ENCODE measurements around the gene C11orf68.

C11orf68 gene

DNA sequence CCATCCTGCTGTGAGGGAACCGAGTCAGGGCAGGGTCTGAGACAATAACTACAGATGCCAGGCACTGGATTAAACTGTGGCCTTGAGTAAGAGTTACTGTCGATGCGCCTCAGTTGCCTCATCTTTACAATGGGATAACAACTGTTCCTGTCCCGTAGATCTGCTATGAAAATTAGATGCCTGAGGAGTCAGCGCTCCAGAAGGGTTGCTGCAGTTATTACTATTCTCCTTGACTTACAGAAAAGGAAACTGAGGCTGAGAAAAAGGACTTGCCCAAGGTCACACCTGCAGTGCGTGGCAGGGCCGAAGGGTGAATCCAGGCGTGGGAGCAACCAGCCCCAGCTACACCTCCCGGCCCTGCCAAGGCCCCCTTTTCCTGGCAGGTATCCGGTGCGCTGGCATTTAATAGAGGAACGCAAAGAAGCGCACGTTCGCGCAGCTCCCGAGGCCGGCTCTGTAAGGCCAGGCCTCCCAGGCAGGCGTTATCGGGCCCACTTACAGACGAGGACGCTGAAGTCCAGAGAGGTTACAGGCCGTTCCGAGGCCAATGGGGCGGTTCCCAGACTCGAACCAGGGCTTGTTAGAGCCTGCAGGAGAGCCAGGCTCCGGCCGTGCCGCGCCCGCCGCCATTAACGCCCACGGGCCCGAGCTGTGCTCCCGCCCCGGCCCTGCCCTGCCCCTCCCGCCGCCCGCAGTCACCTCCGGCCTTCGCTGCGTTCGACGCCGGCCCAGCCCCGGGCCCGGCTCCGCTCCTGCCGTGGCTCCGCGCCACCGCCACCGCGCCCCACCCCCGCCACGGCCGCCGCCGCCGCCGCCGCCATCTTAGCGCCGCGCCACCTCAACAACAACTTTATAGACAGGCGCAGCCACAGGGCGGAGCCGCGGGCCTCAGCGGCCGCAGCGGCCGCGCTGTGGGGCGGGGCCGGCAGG, at the start of gene C11orf68:
Gene C11orf68 (minus strand): TSS at position 852 of the 930 bp plus-strand sequence. CDS start 31 bp downstream, at position 821.
- TF ChIP-seq, protein P1, sequence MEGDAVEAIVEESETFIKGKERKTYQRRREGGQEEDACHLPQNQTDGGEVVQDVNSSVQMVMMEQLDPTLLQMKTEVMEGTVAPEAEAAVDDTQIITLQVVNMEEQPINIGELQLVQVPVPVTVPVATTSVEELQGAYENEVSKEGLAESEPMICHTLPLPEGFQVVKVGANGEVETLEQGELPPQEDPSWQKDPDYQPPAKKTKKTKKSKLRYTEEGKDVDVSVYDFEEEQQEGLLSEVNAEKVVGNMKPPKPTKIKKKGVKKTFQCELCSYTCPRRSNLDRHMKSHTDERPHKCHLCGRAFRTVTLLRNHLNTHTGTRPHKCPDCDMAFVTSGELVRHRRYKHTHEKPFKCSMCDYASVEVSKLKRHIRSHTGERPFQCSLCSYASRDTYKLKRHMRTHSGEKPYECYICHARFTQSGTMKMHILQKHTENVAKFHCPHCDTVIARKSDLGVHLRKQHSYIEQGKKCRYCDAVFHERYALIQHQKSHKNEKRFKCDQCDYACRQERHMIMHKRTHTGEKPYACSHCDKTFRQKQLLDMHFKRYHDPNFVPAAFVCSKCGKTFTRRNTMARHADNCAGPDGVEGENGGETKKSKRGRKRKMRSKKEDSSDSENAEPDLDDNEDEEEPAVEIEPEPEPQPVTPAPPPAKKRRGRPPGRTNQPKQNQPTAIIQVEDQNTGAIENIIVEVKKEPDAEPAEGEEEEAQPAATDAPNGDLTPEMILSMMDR (IDR thresholded peaks at IDR 0.05; ENCODE audit: low read depth, low read length, missing control alignments), result no peak
- peak within 1 kb of the TSS; percentile 95 for H3K4me3 ChIP-seq (ENCODE audit: low read depth, low read length)
- DNase-seq (ENCODE audit: low read depth), result no peak

DNA sequence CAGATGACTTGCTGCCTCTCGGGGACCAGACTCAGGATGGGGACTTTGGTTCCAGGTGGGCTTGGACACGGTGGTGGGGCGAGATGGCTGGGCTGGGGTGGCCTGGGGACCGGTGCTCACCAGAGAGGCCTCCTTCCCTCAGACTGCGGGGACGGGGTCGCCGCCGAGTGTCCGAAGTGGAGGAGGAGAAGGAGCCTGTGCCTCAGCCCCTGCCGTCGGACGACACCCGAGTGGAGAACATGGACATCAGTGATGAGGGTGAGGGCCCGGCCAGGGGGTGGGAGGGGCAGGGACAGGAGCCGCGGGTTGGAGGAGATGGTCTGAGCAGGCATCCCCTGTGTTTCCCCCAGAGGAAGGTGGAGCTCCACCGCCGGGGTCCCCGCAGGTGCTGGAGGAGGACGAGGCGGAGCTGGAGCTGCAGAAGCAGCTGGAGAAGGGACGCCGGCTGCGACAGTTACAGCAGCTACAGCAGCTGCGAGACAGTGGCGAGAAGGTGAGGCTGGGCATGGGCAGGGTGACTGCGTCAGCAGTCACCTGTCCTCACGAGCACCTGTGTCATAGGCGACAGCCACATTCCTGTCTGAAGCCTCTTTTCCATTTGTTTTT, 48.6 kb upstream of the C11orf68 start:
- no peak for DNase-seq (ENCODE audit: low read depth)
- TF ChIP-seq, protein P1 (IDR thresholded peaks at IDR 0.05; ENCODE audit: low read depth, low read length, missing control alignments), result no peak
- H3K4me3 ChIP-seq (ENCODE audit: low read depth, low read length), result no peak overlapping the region

DNA sequence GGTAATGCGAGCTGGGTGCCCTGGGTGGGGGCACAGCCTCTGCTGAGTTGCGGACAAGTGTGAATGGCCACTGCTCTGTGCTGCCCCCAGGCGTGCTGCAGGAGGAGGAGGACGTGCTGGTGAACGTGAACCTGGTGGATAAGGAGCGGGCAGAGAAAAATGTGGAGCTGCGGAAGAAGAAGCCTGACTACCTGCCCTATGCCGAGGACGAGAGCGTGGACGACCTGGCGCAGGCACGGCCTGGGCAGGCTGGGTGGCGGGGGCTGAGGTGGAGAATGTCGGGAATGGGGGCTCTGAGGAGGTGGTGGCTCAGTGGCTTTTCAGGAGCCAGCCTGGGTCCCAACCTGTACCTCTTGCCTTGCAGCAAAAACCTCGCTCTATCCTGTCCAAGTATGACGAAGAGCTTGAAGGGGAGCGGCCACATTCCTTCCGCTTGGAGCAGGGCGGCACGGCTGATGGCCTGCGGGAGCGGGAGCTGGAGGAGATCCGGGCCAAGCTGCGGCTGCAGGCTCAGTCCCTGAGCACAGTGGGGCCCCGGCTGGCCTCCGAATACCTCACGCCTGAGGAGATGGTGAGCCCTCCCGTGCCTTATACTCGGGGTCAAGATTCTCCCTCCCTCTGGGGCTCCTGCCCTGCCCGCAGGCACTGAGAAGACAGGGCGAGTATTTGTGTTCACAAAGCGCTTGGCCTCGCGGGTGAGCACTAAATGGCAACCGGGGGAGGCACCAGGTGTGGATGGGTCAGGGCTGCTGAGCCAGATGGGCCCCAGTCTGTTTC, 47.3 kb upstream of the C11orf68 start:
- TF ChIP-seq, protein P1 (IDR thresholded peaks at IDR 0.05; ENCODE audit: low read depth, low read length, missing control alignments), result no peak
- no peak overlapping the region for H3K4me3 ChIP-seq (ENCODE audit: low read depth, low read length)
- no peak for DNase-seq (ENCODE audit: low read depth)

DNA sequence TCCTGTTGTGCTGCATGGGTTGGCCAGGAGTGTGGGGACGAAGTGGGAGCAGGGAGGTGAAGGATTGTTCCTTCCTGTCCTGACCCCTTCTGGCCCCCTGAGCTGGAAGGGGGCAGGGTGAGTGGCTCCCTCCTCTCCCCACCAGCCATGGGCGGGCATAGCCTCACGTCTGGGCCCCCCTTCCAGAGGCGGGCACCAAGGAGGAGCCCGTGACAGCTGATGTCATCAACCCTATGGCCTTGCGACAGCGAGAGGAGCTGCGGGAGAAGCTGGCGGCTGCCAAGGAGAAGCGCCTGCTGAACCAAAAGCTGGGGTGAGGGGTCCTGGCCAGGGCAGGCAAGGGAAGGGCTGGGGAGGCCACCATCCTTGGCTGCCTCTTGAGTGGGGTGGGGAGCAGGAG, 46.0 kb upstream of the C11orf68 start:
- TF ChIP-seq, protein P1 (IDR thresholded peaks at IDR 0.05; ENCODE audit: low read depth, low read length, missing control alignments), result no peak
- H3K4me3 ChIP-seq (ENCODE audit: low read depth, low read length), result no peak overlapping the region
- no peak for DNase-seq (ENCODE audit: low read depth)

DNA sequence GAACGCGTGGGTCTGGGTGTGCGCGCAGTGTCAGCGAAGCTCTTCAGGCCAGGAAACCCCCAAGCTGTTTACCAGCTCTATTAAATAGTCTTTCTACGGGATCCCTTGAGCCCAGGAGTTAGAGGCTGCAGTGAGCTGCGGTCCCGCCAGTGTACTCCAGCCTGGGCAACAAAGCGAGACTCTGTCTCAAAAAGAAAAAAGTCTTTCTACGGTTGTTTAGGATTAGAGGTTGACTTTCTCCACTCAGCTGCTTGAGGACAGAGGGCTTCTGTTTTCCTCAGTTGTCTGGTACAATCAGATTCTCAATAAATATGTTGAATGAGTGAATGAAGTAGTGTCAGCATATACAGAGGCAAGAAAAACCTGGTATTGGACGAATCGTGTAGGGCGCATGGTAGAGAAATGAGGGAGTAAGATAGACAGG, 43.3 kb upstream of the C11orf68 start:
- H3K4me3 ChIP-seq (ENCODE audit: low read depth, low read length), result peak overlapping the region; percentile 94
- TF ChIP-seq, protein P1 (IDR thresholded peaks at IDR 0.05; ENCODE audit: low read depth, low read length, missing control alignments), result no peak
- no peak for DNase-seq (ENCODE audit: low read depth)

DNA sequence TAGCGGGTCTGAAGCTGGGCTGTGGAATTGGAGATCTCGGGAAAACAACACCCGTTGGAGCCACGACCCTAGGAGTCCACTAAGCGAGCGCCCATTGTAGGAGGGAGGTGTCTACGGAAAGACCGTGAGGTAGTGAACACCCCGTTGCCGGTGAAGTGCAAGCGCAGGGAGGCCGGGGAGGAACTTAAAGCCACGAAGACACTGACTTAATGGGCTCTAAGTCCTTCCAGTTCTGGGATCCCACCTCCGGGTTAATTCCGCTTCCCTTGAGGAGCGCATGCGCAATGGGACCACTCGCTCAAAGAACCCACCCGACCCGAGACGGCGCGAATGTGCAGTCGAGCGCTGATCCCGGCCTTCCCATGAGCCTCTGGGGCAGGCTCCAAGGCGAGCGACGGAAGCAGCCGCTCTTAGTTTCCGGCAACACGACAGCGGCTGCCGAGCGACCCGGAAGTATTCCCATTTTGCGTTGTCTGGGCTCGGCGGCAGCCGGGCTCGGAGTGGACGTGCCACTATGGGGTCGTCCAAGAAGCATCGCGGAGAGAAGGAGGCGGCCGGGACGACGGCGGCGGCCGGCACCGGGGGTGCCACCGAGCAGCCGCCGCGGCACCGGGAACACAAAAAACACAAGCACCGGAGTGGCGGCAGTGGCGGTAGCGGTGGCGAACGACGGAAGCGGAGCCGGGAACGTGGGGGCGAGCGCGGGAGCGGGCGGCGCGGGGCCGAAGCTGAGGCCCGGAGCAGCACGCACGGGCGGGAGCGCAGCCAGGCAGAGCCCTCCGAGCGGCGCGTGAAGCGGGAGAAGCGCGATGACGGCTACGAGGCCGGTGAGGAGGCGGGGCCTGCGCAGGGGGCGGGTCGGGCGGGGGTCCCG, 42.6 kb upstream of the C11orf68 start, which contains the start of gene SART1:
Gene SART1 (plus strand): TSS at position 468 of the 874 bp plus-strand sequence. CDS start 47 bp downstream, at position 515.
- TF ChIP-seq, protein P1 (IDR thresholded peaks at IDR 0.05; ENCODE audit: low read depth, low read length, missing control alignments), result no peak
- peak within 1 kb of the TSS; percentile 94 for H3K4me3 ChIP-seq (ENCODE audit: low read depth, low read length)
- DNase-seq (ENCODE audit: low read depth), result peak; percentile 94
